DMS153 treated with DMSO at 0.1 percent for 48 hours (cell line): ENCODE measurements around the gene DDN.

Experiments used
- DNase-seq: peaks from one replicate; lab custom pipeline; 2025; ENCODE audit not compliant: unreplicated experiment; lab: John Stamatoyannopoulos, UW

Gene DDN

DNA sequence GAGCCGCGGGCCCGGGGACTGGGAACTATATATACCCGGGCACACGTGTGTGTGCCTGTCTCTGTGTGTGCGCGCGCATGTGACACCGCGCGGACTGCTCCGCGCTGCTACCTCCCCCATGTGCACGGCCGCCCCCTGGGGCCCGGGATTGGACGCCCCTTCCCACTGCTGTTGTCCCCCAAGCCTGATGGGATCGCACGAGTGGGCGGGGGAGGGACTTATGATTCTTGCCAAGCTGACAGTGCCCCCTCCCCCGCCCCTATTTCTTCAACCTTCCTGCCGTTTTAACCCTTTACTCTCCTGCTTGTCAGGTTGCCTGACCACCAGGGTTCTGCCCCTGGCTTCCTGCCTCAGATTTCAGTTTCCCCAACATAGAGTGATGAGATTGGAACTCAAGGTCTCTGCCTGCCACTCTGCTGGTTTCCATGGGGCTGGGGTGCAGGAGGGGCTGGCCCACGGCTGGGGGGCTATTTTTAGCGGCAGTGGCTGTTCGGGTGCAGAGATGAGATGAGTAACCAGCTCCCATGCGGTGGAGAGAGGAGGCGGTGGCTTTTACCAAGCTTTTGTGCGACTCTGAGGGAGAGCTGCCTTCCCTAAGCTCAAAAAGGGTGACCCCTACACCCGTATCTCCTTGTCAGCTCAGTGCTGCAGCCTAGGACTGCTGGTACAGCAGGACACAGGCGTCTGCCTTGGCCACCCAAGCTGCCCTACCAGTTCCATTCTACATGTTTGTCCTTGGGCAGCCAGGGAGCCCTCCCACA lies at the start of gene DDN:
Gene DDN, minus strand, starts transcription at position 5 of the 761 bp plus-strand sequence. CDS start 88 bp downstream, outside the sequence.
- DNase-seq: no peak

DNA sequence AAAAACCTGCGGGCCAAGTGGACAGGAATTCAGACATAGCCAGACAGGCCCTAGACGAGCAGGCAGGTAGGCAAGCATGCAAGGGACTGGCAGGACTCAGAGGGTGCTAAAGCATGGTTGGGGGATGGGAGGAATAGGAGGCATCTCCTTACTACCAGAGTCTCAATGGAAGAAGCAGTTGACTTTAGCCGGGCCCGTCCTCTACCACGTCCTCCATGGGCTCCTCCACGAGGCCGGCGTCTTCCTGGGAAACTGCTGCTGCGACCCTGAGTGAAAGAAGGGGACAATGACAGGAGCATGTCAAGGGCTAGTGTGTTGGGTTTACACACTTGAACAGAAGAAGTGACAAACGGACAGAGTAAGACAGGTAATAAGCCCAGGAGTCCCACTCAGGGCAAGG lies 49.8 kb upstream of the DDN start:
- DNase-seq: no peak

DNA sequence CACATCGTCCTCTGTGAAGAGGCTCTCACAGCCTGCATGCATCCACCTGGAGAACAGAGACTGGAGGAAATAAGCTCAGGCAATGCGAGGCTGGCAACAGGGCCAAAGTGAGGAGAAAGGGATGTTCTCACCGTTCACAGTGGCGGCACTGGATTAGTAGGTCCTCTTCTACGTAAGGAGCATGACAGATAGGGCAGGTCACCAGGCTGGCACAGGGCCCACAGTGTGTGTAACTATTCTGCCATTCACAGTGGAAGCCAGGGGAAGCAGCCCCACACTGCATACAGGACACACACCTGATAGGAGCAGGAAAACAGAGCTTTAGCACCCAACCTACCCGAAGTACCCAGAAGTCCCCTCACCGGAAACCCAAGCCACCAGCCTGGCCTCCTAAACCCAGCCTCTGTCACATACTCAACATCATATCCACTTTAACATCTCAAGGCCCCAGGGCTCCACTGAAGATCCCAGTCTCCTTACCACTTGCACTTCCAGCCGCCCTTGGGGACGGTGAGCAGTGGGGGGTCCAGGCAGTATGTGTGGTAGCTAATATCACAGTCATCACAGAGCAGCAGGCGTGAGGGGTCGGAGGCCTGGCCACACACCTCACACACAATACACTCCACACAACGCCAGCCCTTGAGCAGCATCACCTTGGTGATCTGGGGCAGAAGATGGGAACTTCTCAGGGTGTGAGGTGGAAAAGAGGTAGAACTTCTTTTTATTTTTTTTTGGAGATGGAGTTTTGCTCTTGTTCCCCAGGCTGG lies 47.1 kb upstream of the DDN start:
- DNase-seq: no peak

GRCh38 chr12:49044660-49045059 lies 45.5 kb upstream of the DDN start:
- no peak for DNase-seq

- peak; percentile 8 for DNase-seq
These were observed 44.7 kb upstream of the DDN start for GRCh38 chr12:49043856-49044258.

DNA sequence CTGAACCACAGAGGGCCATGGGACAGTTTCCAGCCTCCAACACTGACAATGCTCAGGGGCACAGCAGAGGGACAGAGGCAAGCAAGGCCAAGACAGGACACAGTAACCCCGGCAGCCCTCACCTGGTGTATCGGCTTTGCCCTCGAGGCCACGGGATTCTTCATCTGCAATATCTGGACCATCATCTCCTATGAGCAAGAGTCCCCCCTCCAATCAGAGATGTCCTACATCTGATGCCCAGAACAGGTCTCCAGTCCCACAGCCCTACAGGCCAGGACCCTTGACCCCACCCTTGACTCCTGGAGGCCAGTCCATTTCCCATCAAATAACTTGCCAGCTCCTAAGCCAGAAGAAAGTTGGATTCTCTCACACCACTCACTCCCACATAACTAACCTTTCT lies 44.1 kb upstream of the DDN start:
- DNase-seq: no peak

DNA sequence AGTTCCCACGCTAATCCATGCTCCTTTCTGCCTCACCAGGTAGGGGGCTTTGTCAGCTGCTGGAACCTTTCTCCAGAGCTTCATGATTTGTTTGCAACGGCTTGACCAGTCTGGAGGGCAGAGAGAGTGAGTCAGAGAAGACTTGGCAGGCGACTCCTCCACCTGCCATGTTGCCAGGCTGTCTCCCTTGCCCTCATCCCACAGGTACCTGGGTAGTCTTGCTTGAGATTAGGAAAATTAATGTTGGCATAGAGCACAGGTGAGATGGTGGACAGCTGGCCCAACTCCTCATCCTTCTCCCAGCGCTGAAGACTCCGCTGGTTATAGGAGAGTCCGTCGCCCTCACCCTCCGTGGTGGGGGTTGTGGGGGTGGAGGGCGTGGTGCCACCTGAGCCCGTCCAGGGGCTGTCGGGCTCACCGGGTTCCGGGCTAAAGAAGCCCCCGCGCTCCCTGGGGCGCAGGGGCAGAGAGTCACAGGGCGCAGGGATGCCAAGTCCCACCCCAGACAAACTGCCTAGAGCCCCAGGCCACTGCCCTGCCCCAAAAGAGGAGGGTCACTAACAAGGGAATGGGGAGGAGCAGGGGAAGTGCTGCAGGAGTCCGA lies 42.8 kb upstream of the DDN start:
- DNase-seq: no peak

DNA sequence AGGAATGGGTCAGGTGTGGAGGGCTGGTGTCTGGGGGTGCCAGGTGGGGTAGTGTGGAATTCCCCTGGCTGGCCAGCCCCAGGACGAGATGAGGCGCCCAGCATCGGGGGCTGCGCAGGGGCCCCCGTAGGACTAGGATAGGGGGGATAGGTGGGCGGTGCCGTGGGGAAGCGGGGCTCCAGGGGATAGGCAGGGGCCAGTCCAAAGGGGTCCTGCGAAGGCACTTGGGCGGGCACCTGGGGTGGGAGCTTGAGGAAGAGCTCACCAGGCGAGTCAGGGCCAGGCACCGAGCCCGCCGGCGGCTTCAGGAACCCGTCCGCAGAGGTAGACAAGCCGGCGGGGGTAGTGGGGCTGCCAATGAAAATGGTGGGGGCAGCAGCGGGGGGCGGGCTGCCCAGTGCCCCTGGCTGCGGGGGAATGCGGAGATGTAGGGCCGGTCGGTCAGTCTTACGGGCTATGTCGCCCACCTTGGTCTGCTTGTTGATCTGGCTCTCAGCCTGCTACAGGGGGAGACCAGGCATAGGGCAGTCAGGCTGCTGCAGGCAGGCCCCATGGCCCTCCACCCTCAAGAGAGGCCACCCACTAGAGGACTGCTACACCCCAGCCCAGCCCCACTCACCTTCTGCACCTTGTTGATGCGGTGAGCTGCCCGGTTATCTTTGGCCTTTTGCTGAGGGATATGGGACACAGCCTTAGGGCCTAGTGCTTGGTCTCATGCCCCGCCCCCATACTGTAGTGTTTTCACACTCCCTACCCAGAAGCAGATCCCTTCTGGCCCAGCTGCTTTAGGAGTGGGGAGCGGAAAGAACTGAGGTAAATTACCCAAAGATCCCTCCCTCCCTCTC lies 42.1 kb upstream of the DDN start:
- no peak for DNase-seq

DNA sequence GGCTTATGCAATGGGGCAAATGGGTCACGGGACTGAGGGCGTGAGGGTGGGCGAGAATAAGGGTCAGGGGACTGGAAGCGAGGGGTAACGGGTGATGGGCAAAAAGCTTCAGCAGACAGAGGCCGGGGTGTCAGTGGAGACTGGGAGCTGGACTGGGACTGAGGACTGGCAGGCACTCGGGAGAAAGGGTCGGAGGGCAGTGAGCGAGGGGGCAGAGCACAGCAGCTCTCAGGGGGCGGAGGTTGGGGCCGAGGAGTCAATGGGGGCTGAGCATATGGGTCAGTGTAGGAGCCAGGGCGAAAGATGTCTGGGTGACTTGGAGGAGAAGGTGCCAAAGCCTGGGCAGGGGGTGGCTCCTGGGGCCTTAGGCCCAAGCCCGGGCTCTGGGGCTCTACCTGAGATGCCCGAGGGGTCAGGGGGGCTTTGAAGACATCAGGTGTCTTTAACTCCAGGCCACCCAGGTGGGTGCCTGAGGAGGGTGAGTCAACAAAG lies 41.2 kb upstream of the DDN start:
- no peak for DNase-seq

DNA sequence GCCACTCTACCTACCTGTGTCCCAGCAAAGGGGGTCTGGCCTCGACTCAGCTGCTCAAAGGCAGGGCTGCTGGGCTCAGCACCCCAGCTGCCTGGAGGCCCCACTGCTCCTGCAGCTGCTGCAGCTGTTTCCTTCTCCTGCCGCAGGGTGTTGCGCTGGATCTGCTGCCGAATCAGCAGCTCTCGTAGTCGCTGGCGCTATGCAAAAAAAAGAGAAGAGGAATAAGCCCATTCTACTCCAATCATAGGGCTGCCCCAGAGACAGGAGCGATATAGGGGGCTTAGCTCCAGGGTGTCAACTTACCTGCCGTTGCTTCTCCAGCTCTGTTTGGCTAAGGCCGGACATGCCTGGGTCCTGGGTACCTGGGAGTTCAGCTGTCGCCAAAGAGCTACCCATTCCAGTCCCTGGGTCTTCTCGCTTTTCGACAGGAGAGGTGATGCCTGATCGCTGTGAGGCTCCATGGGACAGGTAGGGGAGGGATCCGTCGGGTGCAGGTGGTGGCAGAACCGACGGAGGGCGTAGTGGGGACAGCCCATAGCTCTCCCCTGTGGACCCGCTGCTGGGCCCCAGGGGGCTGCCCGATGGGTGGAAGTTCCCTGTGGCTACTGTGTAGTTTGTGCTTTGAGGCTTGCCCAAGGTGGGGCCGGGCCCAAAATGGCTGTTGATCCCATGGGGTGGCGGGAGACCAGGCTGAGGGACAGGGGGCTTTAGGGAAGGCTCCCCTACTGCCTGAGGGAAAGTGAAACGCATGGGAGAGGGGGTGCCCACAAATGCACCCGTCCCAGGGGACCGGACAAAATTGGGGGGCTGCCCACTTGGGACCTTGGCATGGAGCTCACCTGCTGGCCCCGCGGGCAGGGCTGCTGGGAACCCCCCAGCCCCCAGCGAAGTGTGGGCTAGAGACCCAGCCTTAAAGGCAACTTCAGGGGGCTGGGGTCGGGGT lies 40.5 kb upstream of the DDN start:
- DNase-seq: no peak

- no peak for DNase-seq
These were observed 39.2 kb upstream of the DDN start for GRCh38 chr12:49038291-49038955.

DNA sequence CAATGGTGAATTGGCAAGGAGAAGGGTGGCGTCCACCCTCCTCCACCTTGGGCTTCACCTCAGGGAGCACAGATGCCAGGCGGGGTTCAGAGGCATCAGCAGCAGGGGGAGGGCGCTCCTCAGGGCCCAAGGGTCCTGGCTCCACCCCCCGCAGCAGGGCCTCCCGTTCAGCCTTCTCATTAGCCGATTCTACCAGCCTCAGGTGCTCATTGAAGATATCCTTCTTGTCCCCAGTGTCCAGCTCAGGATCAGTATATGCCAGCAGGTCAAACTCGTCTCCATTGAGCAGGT lies 38.7 kb upstream of the DDN start:
- DNase-seq: no peak

DNA sequence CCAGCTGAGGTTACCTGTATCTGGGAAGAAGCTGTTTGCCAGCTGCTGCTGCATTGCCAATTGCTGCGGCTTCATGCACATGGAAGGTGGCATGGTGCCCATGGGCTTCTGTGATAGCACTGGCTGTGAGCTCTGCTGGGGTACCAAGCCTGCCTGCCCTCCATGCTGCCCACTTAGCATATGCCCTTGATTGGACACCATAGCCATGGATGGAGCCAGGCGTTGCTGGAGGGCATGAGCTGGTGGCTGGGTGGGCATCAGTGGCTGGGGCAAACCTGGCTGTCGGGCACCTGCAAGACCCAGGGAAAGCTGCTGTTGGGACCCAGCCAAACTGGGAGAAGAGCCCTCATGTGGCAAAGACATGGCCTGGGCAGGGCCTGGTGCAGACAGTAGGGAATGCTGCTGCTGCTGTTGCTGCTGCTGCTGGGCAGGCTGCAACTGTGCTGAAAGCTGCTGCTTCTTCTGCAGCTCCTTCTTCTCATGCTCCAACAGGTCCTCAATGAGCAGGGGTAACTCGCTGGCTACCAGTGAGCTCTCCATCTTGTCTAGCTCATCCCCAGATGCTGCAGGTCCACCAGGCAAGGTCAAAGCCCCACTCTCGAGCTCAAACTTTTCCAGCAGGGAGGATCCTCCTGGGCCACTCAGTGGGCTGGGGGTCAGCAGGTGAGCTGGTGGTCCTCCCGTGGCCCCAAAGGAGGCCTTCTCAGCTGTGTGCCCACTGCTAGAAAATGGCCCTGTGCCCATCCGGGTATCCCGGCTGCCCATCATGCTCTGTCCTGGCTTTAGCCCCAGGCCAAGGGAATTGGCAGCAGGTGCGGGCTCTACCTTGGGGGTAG lies 38.2 kb upstream of the DDN start:
- DNase-seq: no peak

GRCh38 chr12:49036029-49036428 lies 36.9 kb upstream of the DDN start:
- DNase-seq: no peak

- DNase-seq: no peak
These were observed 35.1 kb upstream of the DDN start for GRCh38 chr12:49034286-49034622.

GRCh38 chr12:49033611-49034285 lies 34.6 kb upstream of the DDN start:
- no peak for DNase-seq

DNA sequence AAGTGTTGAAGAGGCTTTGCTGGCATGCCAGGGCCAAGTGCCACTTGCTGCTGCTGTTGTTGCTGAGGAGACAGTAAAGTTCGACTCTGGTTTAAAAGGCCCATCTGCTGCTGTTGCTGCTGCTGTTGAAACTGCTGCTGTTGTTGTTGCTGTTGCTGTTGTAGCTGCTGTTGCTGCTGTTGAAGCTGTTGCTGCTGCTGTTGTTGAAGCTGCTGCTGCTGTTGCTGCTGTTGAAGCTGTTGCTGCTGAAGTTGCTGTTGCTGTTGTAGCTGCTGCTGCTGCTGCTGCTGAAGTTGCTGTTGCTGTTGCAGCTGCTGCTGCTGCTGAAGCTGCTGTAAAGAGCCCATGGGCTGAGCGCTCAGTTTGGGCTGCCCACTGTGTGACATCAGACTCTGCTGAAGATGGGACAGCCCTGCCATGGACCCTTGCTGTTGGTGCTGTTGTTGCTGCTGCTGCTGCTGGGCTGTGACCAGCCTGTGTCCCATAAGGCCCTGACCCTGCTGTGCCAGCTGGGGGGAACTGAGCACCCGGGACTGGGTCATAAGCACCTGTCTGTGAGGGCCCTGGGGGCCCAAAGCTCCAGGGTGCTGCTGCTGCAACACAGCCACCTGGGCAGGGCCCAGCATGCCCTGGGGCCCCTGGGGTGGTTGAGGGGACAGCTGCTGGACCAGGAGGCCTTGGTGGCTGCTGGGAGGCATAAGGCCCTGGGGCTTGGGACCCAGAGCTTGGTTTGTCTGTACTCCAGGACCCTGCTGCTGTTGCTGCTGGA lies 33.7 kb upstream of the DDN start:
- no peak for DNase-seq

GRCh38 chr12:49032276-49032675 lies 33.1 kb upstream of the DDN start:
- no peak for DNase-seq
